Measurements from ENCODE around the gene SNX9.

Gene SNX9

DNA sequence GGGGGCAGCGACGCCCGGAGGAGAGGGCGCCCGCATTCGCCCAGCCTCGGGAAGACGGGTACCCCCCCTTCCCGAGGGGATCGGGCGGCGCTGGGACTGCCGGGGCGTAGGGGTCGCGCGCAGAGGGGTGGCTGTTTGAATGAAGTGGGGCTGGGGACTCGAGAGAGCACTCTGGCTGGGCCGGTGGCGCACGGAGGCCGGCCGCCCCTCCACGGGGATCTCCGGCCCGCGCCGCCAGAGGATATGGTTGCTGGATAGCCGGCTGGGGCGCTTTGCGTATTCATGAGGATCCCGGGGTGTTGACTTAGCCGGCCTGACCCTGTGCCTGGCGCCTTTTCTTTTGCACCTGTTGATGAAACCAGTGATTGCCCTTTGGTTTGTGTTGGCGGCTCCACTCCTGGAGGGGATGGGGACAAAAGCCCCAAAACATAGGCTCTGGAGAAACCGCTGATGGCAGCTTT lies 159.1 kb downstream of the SNX9 start:
- peak; percentile 65 for DNase-seq

DNA sequence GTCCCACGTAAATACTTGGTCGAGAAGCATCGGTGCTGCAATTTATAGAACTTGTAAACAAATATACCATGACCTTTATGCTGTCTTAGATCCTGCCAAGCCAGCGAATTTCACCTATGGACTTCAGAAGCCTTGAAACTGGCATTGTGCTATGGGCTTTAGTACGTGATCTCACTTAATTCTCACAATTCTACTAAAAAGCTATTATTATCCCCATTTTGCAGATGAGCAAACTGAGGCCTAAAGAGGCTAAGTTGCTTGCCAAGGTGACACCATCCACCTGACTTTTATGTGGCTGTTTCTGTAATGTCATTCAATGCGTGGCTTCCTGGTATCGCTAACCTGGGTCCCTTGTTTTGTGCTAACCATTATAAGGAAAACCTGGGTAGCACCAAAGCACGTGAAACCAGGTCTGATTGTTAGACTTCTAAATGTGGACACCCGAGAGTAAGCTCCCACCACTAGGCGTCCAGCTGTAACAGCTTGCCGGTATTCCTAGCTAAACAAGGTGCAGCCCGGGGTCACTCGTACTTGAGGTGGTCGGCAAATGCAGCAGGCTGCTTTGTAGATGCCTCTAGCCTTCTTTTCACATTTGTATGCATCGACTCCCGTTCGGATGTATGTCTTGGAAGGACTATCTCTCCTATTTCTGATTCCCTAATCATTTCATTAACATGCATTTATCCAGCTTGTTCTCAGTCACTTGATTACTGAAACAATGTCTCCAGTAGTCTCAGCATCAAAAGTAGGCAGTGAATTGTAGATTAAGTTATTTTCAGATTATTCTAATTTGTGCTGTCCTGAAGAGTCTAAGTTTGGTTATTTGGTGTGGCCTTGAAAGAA lies 159.7 kb downstream of the SNX9 start:
- DNase-seq, result peak; percentile 25

DNA sequence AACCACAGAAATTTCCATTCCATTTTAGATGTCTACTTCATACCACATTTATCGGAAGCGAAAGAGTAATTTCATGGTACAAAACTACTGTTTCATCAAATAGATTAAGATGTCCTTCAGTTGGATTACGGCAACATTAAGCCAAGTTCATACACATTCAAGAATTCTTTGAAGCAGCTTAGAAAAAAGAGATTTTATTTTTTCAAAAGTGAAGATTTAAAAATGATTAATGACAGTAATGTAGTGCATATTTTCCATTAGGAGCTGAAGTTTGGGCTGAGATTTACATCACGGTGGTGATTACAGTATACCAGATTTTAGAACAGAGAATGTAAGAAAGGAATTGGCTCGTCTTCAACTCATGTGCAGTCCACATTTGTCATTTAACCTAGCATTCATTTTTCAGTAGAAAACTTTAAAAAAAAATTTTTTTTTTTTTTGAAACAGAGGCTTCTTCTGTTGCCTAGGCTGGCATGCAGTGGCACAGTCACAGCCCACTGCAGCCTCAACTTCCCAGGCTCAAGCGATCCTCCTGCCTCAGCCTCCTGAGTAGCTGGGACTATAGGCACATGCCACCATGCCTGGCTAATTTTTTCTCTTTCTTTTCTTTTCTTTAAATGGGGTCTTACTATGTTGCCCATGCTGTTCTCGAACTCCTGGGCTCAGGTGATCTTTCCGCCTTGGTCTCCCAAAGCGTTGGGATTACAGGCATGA lies 160.5 kb downstream of the SNX9 start:
- DNase-seq, result no peak

DNA sequence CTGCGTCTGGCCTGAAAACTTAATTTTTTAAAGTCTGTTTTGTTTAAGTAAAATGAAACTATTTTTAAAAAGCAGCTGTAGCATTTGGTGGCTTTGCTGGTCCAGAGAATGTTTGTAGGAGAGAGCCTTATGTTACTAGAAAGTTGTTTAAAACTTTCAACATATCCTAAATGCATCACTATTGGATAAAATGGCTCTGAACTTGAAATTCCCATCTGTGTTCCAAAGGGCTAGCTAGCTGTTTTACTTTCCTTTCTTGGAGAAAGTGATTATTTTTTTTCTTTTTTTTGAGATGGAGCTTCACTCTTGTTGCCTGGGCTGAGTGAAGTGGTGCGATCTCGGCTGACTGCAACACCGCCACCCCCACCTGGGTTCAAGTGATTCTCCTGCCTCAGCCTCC lies 161.1 kb downstream of the SNX9 start:
- no peak for DNase-seq

DNA sequence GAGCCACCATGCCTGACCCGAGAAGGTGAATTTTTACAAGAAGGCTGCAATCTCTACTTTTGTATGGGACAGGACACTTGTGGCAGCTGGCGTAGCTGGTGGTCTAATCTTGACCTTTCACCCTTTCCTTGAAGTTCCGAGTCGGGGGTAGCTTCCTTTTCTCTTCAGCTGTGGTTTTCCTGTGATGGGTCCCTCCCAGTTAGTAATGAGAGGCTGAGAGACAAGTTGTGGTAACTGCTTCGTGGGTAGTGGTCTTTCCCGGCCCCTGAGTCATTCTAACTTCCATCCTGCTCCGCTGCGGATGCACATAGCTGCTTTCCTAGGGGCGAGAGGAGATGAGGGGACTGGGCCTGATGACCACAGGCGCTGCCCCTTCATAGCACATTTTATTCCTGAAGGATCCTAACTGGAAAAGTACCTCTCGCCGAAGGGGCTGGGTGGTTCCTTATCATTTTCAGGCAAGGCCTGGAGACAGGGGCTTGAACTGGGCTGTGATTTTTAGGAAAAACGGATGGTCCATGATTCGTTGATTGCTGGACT lies 161.7 kb downstream of the SNX9 start:
- DNase-seq, result no peak

DNA sequence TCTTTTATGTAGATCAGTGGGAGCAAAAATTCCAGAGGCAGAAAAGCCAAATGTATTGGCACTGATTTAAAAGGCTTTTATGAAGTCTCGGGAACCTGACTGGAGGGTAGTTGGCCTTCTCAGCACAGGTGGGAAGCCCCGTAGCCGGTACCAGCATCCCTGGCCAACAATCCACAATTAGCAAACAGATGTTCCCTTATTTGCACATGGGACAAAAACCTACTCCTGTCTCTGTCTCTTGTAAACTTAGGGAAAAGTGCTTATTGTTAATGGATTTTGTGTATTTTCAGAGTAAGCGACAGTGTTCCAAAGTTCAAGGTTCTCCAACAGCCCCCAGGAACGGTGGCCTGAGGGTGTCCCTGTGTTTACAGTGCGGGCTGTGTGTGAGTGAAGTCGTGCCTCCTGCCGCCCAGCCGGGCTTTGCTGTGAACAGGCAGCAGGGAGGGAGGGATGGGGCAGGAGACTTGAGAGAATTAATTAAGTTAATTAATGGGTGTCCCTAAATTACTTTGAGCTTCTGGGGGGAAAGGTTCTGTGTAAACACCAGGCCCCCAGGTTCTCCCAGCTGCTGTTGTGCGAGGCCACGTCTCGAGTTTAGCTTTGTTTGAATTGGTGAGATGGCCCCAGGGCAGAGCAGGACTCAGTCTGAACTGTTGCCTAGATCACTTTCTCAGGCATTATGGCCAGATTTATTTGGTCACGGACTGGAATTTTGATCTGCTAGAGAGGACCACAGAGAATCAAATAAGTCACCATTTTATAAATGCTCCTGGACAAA lies 162.5 kb downstream of the SNX9 start:
- DNase-seq, result no peak

DNA sequence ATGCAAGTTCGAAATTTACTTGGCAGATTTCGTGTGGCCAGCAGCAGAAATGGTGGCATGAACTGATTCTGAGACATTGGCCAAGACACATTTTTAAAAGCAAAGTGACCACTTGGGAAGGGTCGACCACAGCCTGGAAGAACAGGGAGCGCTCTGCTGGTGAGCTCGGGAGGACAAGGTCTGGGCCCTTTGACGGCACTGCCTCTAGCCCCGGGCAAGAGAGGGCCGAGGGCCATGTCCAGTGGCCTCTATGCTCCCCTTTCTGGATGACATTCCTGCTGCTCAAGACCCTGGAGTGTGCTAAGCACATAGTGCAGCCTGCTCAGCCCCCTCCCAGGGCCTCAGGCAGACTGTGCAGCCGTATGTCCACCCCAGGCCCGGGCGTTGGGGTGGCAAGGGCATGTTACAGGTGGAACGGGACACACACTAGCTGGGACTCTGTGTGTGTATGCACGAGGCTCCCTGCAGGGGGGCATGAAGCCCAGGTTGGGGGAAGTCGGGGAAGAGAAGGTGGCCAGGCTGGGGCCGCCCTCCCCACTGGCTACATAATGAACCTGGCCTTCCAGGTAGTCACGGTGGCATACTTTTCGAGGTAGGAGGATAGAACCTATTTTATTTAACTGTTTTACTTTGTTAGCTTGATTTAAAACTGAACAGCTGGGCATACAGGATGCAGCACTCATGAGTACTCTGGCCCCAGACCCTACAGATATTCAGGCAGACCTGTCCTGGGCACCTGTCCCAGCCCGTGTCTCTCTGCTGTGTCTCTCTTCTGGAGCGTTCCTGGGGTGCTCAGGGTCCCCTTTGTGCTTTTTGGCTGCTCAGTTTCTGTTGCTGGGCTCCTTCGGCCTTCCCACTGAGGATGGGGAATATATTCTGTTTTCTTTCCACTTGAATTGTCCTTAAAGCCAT lies 165.0 kb downstream of the SNX9 start:
- DNase-seq, result no peak

DNA sequence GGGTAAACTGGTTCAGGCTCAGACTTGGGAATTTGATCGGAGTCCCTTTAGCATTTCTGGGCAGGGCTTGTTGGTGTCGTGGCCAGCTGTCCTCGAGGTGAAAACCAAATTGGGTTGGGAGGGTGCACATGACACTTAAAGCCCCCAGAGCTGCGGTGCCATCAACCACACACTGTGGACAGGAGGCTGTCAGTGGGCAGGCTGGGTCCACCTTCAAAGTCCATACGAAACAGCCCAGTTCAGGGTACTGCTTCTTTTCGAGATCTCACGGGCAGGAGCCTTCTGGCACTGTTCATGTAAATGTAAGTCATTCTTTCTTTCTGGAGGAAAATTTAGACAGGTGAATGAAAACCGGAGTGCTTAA lies 165.6 kb downstream of the SNX9 start:
- no peak for DNase-seq

DNA sequence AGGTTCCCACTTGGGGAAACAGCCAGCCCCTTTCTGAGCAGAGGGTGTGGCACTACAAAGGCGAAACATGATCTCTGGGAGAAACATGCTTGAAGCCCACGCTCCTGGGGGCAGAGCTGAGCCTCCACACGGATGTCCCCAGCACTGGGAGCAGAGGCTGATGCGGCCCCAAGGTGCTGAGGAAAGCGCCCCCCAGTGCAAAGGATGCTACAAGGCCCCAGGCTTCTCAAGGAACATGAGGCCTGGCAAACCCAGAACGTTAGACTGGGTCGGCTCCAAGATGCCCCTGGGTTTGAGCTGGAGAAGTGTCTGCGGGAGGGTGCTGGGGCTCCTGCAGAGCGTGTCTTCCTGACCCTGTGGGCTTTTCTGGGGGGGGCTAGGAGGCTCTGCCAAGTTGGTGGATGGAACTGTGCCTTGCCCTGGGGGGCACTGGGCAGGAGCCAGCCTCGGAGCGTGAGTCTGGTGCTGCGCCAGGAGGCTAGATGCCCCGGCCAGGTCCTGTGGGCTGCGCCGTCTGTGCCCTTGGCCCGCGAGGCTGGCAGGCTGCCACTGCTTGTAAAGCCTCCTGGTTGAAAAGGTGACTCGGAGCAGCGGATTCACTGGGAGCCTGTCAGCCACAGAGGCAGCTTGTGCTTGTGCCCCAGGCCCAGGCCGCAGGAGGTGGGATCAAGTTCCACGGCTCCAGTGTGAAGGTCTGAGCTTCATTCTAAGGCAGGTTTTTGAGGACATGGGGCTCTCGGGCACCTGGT lies 166.7 kb downstream of the SNX9 start:
- DNase-seq, result no peak

DNA sequence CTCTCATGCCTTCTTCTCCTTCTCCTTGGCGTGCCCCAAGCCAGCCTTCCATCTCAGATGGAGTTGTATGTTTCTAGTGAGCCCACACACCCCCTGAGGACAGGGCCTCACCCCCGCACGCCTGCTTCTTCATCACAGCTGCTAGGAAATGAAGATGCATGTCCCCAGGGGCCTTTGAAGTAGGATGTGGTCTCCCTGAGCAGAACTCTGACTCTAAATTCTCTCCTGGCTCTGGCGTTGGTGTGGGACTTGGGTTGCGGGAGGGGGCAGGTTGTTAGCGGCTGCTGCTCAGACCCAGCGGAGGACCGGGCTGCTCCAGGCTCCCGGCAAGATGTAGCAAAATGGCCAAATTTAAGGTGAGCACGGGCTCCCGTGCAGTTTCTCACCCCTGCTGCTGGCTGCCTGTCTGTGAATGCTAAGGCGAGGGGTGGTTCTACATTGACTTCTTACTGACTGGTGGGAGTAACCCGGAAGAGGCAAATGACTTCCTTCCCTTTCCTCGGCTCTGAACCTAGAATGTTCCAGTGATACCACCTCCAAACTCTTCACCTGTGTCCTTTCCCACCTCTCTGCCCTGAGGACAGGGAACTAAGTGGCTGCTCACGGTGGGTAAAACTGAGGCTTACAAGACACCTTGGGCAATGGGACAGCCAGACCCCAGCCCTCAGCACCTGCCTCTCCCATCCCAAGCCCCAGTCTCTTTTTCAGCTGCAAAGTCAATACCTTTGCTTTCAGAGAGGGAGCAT lies 167.4 kb downstream of the SNX9 start:
- no peak for DNase-seq

DNA sequence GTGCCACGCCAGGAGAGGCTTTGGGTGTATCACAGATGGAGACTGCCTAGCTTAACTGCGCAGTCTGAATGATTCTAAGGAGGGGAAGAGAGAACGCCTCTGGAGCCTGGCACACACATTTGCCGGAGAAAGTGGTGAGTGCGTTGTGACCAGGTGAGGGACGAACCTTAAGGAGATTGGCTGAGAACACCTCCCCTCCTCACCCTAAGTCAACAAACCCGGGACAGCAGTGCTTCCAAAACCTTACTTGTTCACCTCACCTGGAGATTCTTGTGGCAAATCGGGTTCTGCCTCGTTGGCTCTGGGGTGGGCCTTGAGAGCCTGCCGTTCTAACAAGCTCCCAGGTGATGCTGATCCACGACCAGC lies 168.0 kb downstream of the SNX9 start:
- no peak for DNase-seq

DNA sequence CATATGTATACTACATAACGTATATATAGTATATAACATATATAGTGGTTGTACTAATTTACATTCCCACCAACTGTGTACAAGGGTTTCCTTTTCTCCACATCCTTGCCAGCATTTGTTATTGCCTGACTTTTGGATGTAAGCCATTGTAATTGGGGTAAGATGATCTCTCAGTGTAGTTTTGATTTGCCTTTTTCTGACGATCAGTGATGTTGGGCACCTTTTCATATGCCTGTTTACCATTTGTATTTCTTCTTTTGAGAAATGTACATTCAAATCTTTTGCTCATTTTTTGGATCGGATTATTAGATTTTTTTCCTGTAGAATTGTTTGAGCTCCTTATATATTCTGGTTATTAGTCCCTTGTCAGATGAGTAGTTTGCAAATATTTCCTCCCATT lies 170.0 kb downstream of the SNX9 start:
- no peak for DNase-seq

DNA sequence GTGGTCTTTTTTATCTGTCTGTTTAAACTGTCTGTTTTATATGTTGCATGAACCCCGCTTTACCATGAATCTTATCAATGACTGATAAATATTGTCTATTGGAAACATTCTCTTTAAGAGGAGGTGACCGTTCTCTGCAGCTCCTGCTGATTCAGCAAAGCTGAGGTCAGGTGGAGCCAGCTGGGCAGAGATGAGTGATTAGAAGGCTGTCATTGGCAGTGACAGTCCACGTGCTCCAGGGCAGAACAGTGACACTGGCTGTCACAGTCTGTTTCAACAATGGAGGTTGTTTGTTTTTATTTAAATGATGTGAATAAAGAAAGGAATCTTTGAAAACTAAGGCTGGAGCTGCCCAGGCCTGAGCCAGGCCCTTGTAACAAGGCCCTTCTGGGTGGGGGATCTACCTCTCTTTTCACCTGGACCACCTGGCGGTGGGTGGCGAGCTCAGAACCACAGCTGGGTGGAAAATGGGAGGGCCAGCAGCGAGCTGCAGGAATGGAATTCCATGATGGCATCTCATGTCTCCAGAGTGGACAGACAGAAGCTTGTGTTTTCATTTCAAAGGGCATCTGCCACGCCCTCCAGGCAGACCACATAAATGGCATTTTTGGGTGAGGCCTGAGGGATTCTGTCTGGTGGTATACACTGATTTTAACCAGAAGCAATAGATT lies 171.2 kb downstream of the SNX9 start:
- DNase-seq, result no peak
